ENCODE data around the gene STIM1.

STIM1 gene

GRCh38 chr11:3949125-3949524 is 93.7 kb downstream of the STIM1 start:
- Mint-ChIP-seq H3K36me3 (ENCODE audit: low read depth) (no peaks in the 10 kb centered on the region), H3K9me3 (no peaks in the 10 kb centered on the region), H3K27ac (no peak overlapping the region), H3K27me3 (ENCODE audit: low read depth) (no peaks in the 10 kb centered on the region), H3K4me1 (peaks cover 40% of the 10 kb centered on the region), H3K4me3 (no peak overlapping the region)
- TF ChIP-seq CTCF (IDR thresholded peaks at IDR 0.05; ENCODE audit: unreplicated experiment in 3 of 3) = no peak

GRCh38 chr11:3950996-3951660 is 95.7 kb downstream of the STIM1 start:
- H3K9me3 Mint-ChIP-seq = no peaks in the 10 kb centered on the region
- no peaks in the 10 kb centered on the region for H3K27me3 Mint-ChIP-seq (ENCODE audit: low read depth)

GRCh38 chr11:3952715-3953114 is 97.3 kb downstream of the STIM1 start:
- no peak for TF ChIP-seq CTCF (IDR thresholded peaks at IDR 0.05; ENCODE audit: unreplicated experiment in 3 of 3)
- Mint-ChIP-seq H3K36me3 (ENCODE audit: low read depth) (no peaks in the 10 kb centered on the region), H3K27me3 (ENCODE audit: low read depth) (no peaks in the 10 kb centered on the region), H3K27ac (no peak overlapping the region), H3K4me3 (no peak overlapping the region), H3K9me3 (no peaks in the 10 kb centered on the region), H3K4me1 (peaks cover 15% of the 10 kb centered on the region)

More at GRCh38 chr11:3950996-3951660, 95.7 kb downstream of the STIM1 start:
- no peak for TF ChIP-seq CTCF (IDR thresholded peaks at IDR 0.05; ENCODE audit: unreplicated experiment in 3 of 3)
- Mint-ChIP-seq H3K36me3 (ENCODE audit: low read depth) (no peaks in the 10 kb centered on the region), H3K27ac (peak overlapping the region in 1 of 3 experiments; percentile 11), H3K4me1 (peaks cover 31% of the 10 kb centered on the region), H3K4me3 (no peak overlapping the region)

GRCh38 chr11:3953327-3953726 is 97.9 kb downstream of the STIM1 start:
- Mint-ChIP-seq H3K27ac (no peak overlapping the region), H3K4me3 (no peak overlapping the region), H3K4me1 (peaks cover 11% of the 10 kb centered on the region), H3K27me3 (ENCODE audit: low read depth) (no peaks in the 10 kb centered on the region), H3K9me3 (no peaks in the 10 kb centered on the region), H3K36me3 (ENCODE audit: low read depth) (no peaks in the 10 kb centered on the region)
- no peak for TF ChIP-seq CTCF (IDR thresholded peaks at IDR 0.05; ENCODE audit: unreplicated experiment in 3 of 3)

GRCh38 chr11:3954448-3955298 is 99.2 kb downstream of the STIM1 start:
- H3K36me3 Mint-ChIP-seq (ENCODE audit: low read depth) = no peaks in the 10 kb centered on the region
- no peak overlapping the region for H3K27ac Mint-ChIP-seq
- no peaks in the 10 kb centered on the region for H3K9me3 Mint-ChIP-seq
- H3K27me3 Mint-ChIP-seq (ENCODE audit: low read depth) = no peaks in the 10 kb centered on the region
- H3K4me3 Mint-ChIP-seq = no peak overlapping the region
- TF ChIP-seq CTCF (IDR thresholded peaks at IDR 0.05; ENCODE audit: unreplicated experiment in 3 of 3) = no peak
- H3K4me1 Mint-ChIP-seq = peaks cover 19% of the 10 kb centered on the region

Measured in nephron (organoid).